A549 (cell line): ENCODE data around the gene IFITM10. TPM values are rescaled to one million over a fixed set of nuclear protein-coding genes. Genes with fewer than 3 reads are reported as not detected.

Source experiments
- ATAC-seq, 2 experiments: fragments of 200-7000 bp in 1 of 2; fragments of >200 bp in 1 of 2; cut with Nextera tagmentation in 1 of 2; cut with Tn5 transposase in 1 of 2; 3 replicates each; pipeline versions ENCODE4 v1.8.0 to v1.9.1; 2018 to 2020; ENCODE audit warnings: mild to moderate bottlenecking in 1 of 2, moderate library complexity in 1 of 2
- CTCF ChIA-PET: fragments of 300-600 bp; sonication (Branson Sonifier 250); formaldehyde crosslinking; extraction: SDS; loops from one replicate; lab custom pipeline; 2021; ENCODE audit warnings: antibody characterized with exemption, inconsistent platforms; lab: Yijun Ruan, JAX
- POLR2A ChIA-PET: fragments of 350-600 bp; formaldehyde crosslinking; extraction: SDS; loops from one replicate; lab custom pipeline; 2021; ENCODE audit warnings: antibody characterized with exemption, inconsistent platforms; lab: Yijun Ruan, JAX
- DNase-seq, 2 experiments: peaks; one replicate each; pipeline versions ENCODE4 v3.0.0 to v3.0.0-alpha.2; 2011 to 2016; ENCODE audit warnings: low read depth in 1 of 2, low spot score in 1 of 2
- FAIRE-seq: peaks from 2 replicates; lab custom pipeline; 2011; peaks lifted over from hg19 to GRCh38; lab: Jason Lieb, UNC
- H3K27ac ChIP-seq, 2 experiments: fragments of >200 bp; sonication (Bioruptor Twin); formaldehyde crosslinking; 3 replicates each; pipeline ENCODE4 v1.5.1; 2016 to 2017
- H3K4me1 ChIP-seq: fragments of >200 bp; sonication (Bioruptor Twin); formaldehyde crosslinking; 3 replicates; pipeline ENCODE4 v1.6.1; 2016
- H3K4me2 ChIP-seq: fragments of >200 bp; sonication (Bioruptor Twin); formaldehyde crosslinking; 3 replicates; pipeline ENCODE4 v1.6.1; 2016
- H3K4me3 ChIP-seq: fragments of >200 bp; sonication (Bioruptor Twin); formaldehyde crosslinking; 3 replicates; pipeline ENCODE4 v1.5.1; 2016
- H3K9me3 ChIP-seq: fragments of >200 bp; sonication (Bioruptor Twin); formaldehyde crosslinking; 3 replicates; pipeline ENCODE4 v1.6.1; 2016
- CBX2 ChIP-seq: fragments of 200-600 bp; sonication (generic); IDR thresholded peaks from 2 replicates; pipeline ENCODE4 v1.6.1; 2016; ENCODE audit warnings: low read depth, mild to moderate bottlenecking, borderline replicate concordance
- ELK1 ChIP-seq: fragments of 150-350 bp; IDR thresholded peaks from 2 replicates; pipeline ENCODE4 v1.6.1; 2014; ENCODE audit warnings: low read depth, mild to moderate bottlenecking, low read length
- ESRRA ChIP-seq: fragments of 150-350 bp; IDR thresholded peaks from 2 replicates; pipeline ENCODE4 v1.6.1; 2014; ENCODE audit warnings: mild to moderate bottlenecking, low read length, borderline replicate concordance
- FOSB ChIP-seq: fragments of 250-450 bp; sonication (Bioruptor Pico); IDR thresholded peaks from 2 replicates; pipeline ENCODE4 v1.5.0; 2020; ENCODE audit warnings: mild to moderate bottlenecking, moderate library complexity
- KDM5A ChIP-seq: fragments of 200-600 bp; sonication (generic); IDR thresholded peaks from 2 replicates; pipeline ENCODE4 v1.6.1; 2016; ENCODE audit warnings: antibody characterized with exemption, mild to moderate bottlenecking
- MAFK ChIP-seq: fragments of 450-650 bp; IDR thresholded peaks from 2 replicates; pipeline ENCODE4 v1.6.1; 2014; ENCODE audit not compliant: partially characterized antibody
- MAX ChIP-seq: IDR thresholded peaks from 2 replicates; pipeline ENCODE4 v1.6.1; 2012
- MAZ ChIP-seq: fragments of 150-350 bp; IDR thresholded peaks from 2 replicates; pipeline ENCODE4 v1.6.1; 2014; ENCODE audit warnings: antibody characterized with exemption, low read depth, low read length, borderline replicate concordance
- MYC ChIP-seq: IDR thresholded peaks from 2 replicates; pipeline ENCODE4 v1.6.1; 2012; ENCODE audit warnings: mild to moderate bottlenecking, inconsistent platforms, low read length, improper control_type of control experiment, borderline replicate concordance
- RCOR1 ChIP-seq: fragments of 150-350 bp; IDR thresholded peaks from 2 replicates; pipeline ENCODE4 v1.6.1; 2014; ENCODE audit warnings: antibody characterized with exemption, low read length, low read depth
- RFX5 ChIP-seq: fragments of 450-650 bp; IDR thresholded peaks from 2 replicates; pipeline ENCODE4 v1.7.1; 2014; ENCODE audit warnings: antibody characterized with exemption, mild to moderate bottlenecking, moderate library complexity
- SMC3 ChIP-seq: fragments of >200 bp; sonication (Bioruptor Twin); formaldehyde crosslinking; IDR thresholded peaks from 3 replicates; pipeline ENCODE4 v1.6.1; 2018; ENCODE audit warnings: inconsistent platforms
- SREBF2 ChIP-seq: fragments of 450-650 bp; IDR thresholded peaks from 2 replicates; pipeline ENCODE4 v1.6.1; 2014; ENCODE audit warnings: mild to moderate bottlenecking, moderate library complexity
- USF2 ChIP-seq: fragments of 450-650 bp; IDR thresholded peaks from 2 replicates; pipeline ENCODE4 v1.6.1; 2014; ENCODE audit warnings: antibody characterized with exemption
- ZC3H11A ChIP-seq: fragments of 450-650 bp; IDR thresholded peaks from 2 replicates; pipeline ENCODE4 v1.6.1; 2014; ENCODE audit warnings: antibody characterized with exemption, mild to moderate bottlenecking
- ZNF302 ChIP-seq: fragments of 250-450 bp; sonication (Bioruptor Pico); IDR thresholded peaks from 2 replicates; pipeline ENCODE4 v1.9.0; 2021; ENCODE audit warnings: inconsistent platforms, mild to moderate bottlenecking, moderate library complexity
- WGBS: methylation state at CpG from one replicate; pipeline ENCODE4 v1.1.6; 2017; ENCODE audit errors: missing lambda C conversion rate; 5-methylcytosine and 5-hydroxymethylcytosine counted together
- polyA plus RNA-seq, 4 experiments: library from polyadenylated mRNA; depleted of rRNA in 3 of 4; stranded (reverse); fragments of >200 nt; fragmentation: RNase III in 1 of 4; extraction: RNeasy Plus Mini Kit Qiagen cat#74134 plus additional on column Dnase treatment in 1 of 4; gene quantifications; 2 replicates in 3 of 4; 3 replicates in 1 of 4; pipeline ENCODE4 v1.2.3, GENCODE V29; 2011 to 2017
- TF ChIP-seq, protein P1 (sequence below): fragments of 200-600 bp; sonication (generic); IDR thresholded peaks from 2 replicates; pipeline ENCODE4 v1.6.1; 2016; ENCODE audit warnings: antibody characterized with exemption, mild to moderate bottlenecking, moderate library complexity
- TF ChIP-seq, protein P2 (sequence below): fragments of 250-450 bp; sonication (Bioruptor Pico); IDR thresholded peaks from 2 replicates; pipeline ENCODE4 v1.5.0; 2021; ENCODE audit warnings: mild to moderate bottlenecking, moderate library complexity, borderline replicate concordance

IFITM10 gene
- polyA plus RNA-seq, 2 of the 4 experiments (the other 2 are of a cell fraction), result 0.28 to 0.67 TPM

DNA sequence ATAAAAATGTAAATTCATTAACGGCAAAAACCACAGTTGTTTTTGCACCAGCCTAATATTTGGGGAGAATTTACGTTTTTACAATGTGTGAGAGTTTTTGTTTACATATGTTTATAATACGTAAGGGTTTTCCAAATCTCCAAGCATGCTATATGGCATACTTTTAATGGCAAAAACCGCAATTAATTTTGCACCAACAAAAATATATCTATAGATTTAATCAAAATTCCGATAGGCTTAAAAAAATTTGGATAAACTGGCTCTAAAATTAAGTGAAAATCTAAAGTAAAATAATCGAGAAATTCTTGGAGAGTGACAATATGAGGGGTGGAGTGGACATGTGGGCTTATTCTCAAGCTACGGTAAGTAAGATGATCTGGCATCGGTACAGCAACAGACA, 30.6 kb downstream of the IFITM10 start:
- ChIA-PET POLR2A (no interaction called here), CTCF (interaction anchor here (1.1 kb wide), 1 partner anchor 113 kb away, joined by 3 read pairs; no protein-coding TSS in a partner anchor)
- no peaks in the 10 kb centered on the region for H3K9me3 ChIP-seq
- TF ChIP-seq MAZ, result no peak
- no peak for TF ChIP-seq ESRRA
- no peak for TF ChIP-seq RCOR1
- TF ChIP-seq CBX2, result no peak
- no peak for TF ChIP-seq SREBF2
- no peak for TF ChIP-seq MAFK
- TF ChIP-seq RFX5, result no peak
- no peak for TF ChIP-seq ZC3H11A
- TF ChIP-seq MAX, result no peak
- TF ChIP-seq KDM5A, result no peak
- no peak for TF ChIP-seq MYC
- TF ChIP-seq FOSB, result no peak
- TF ChIP-seq, protein P1, sequence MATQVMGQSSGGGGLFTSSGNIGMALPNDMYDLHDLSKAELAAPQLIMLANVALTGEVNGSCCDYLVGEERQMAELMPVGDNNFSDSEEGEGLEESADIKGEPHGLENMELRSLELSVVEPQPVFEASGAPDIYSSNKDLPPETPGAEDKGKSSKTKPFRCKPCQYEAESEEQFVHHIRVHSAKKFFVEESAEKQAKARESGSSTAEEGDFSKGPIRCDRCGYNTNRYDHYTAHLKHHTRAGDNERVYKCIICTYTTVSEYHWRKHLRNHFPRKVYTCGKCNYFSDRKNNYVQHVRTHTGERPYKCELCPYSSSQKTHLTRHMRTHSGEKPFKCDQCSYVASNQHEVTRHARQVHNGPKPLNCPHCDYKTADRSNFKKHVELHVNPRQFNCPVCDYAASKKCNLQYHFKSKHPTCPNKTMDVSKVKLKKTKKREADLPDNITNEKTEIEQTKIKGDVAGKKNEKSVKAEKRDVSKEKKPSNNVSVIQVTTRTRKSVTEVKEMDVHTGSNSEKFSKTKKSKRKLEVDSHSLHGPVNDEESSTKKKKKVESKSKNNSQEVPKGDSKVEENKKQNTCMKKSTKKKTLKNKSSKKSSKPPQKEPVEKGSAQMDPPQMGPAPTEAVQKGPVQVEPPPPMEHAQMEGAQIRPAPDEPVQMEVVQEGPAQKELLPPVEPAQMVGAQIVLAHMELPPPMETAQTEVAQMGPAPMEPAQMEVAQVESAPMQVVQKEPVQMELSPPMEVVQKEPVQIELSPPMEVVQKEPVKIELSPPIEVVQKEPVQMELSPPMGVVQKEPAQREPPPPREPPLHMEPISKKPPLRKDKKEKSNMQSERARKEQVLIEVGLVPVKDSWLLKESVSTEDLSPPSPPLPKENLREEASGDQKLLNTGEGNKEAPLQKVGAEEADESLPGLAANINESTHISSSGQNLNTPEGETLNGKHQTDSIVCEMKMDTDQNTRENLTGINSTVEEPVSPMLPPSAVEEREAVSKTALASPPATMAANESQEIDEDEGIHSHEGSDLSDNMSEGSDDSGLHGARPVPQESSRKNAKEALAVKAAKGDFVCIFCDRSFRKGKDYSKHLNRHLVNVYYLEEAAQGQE, result no peak
- TF ChIP-seq ELK1, result no peak
- TF ChIP-seq, protein P2, sequence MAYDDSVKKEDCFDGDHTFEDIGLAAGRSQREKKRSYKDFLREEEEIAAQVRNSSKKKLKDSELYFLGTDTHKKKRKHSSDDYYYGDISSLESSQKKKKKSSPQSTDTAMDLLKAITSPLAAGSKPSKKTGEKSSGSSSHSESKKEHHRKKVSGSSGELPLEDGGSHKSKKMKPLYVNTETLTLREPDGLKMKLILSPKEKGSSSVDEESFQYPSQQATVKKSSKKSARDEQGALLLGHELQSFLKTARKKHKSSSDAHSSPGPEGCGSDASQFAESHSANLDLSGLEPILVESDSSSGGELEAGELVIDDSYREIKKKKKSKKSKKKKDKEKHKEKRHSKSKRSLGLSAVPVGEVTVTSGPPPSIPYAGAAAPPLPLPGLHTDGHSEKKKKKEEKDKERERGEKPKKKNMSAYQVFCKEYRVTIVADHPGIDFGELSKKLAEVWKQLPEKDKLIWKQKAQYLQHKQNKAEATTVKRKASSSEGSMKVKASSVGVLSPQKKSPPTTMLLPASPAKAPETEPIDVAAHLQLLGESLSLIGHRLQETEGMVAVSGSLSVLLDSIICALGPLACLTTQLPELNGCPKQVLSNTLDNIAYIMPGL (CRISPR knock-in tag), result no peak
- no peak for TF ChIP-seq SMC3
- no peak for TF ChIP-seq ZNF302
- H3K27ac ChIP-seq, result no peak overlapping the region
- 31% methylated on average over 8 of the region's 8 CpGs for WGBS
- no peak for ATAC-seq
- no peak overlapping the region for H3K4me2 ChIP-seq
- no peak for DNase-seq
- no peak for FAIRE-seq
- no peak overlapping the region for H3K4me3 ChIP-seq
- H3K4me1 ChIP-seq, result no peaks in the 10 kb centered on the region

- TF ChIP-seq MAFK (peak; percentile 44), USF2 (no peak)
- FAIRE-seq (no peak), ATAC-seq (no peak), DNase-seq (no peak)
- Histone ChIP-seq H3K4me2 (no peak overlapping the region), H3K4me1 (no peaks in the 10 kb centered on the region), H3K9me3 (no peaks in the 10 kb centered on the region), H3K27ac (no peak overlapping the region), H3K4me3 (no peak overlapping the region)
- CTCF ChIA-PET, result interaction anchor here (0.7 to 2.4 kb wide), 6 partner anchors 24 to 114 kb away, joined by 3 to 16 read pairs (median 4); no protein-coding TSS in a partner anchor
- 81% methylated on average over 14 of the region's 15 CpGs for WGBS
- POLR2A ChIA-PET, result no interaction called here
Observed at GRCh38 chr11:1718326-1718725, 32.1 kb downstream of the IFITM10 start.
